GM18507 (cell line): ENCODE data around the gene BCORL1.

Source experiments
- DNase-seq: peaks from one replicate; pipeline ENCODE4 v3.0.0; 2011; ENCODE audit warnings: low read depth; ENCODE audit not compliant: insufficient read length; ENCODE audit errors: extremely low spot score
- FAIRE-seq: peaks from 2 replicates; lab custom pipeline; 2011; peaks lifted over from hg19 to GRCh38; lab: Jason Lieb, UNC

BCORL1 gene

DNA sequence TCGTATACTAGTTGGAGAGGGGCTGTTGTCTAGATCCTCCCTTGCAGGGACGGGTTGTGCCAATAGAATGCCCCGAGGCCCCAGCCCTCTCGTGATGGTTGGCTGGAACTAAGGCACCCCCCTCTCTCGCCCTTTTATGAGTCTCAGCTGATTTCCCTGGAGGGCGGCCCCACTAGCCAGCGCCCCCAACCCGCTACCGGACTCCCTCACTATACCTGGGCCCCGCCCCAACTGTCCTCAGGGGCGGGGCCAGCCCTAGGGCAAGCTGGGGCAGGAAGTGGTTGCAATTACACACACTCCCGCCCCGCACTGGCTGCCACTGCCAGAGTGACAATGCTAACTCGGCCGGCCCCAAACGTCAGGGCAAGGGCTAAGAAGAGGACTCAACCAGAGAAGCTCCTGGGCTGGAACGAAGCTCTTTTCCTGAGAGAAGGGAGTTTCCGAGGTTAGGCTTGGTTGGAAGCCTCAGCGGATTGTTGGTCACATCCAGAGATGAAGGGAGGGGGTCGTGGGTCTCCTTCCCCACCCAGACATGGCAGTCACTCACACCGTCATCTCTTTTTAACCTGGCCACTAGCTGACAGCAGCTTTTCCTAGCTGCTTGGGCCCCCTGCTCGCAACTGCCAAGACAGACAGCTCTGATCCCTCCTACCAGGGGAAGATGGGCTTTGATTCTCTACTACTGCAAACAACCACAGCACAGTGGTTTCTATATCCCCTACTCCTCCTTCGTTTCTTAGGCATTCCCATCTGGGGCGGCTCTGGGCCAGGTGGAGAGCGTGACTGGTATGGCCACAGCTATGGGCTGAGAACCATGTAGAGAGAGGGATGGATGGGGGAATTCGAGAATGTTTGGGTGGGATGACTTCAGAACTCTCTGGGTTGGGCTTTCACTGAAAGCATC is 21.0 kb upstream of the BCORL1 start:
- DNase-seq (peak; percentile 64), FAIRE-seq (peak; percentile 96)

- DNase-seq (no peak), FAIRE-seq (no peak)
Measured at GRCh38 chrX:129963729-129964128, 18.7 kb upstream of the BCORL1 start.

DNA sequence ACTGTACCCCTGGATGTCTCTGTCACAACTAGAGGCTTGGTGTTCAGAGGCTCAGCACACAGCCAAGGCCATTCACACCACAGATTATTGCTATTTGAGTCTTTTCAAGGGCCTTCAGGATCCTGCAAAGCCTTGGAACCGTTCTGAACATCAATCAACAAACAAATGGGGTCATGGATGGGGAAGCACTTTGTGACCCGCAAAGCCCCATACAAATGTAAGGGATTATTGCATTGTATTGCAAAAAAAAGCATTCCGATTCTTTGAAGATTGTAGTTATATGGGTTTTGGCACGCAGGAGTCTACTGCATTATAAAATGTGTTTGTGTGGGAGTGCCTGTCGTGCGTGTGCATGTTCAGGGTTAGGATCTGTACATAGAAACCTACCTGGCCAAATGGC is 17.3 kb upstream of the BCORL1 start:
- no peak for DNase-seq
- no peak for FAIRE-seq

DNA sequence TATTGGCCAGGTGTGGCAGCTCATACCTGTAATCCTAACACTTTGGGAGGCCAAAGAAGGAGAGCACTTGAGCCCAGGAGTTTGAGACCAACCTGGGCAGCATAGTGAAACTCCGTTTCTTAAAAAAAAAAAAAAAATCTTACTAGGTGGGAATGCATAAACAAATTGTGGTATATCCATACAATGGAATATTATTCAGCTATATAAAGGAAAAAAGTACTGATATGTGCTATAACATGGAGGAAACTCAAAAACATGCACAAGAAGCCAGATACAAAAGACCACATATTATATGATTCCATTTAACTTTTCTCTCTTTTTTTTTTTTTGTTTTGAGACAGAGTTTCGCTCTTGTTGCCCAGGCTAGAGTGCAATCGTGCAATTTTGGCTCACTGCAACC is 13.5 kb upstream of the BCORL1 start:
- no peak for DNase-seq
- FAIRE-seq = no peak

DNA sequence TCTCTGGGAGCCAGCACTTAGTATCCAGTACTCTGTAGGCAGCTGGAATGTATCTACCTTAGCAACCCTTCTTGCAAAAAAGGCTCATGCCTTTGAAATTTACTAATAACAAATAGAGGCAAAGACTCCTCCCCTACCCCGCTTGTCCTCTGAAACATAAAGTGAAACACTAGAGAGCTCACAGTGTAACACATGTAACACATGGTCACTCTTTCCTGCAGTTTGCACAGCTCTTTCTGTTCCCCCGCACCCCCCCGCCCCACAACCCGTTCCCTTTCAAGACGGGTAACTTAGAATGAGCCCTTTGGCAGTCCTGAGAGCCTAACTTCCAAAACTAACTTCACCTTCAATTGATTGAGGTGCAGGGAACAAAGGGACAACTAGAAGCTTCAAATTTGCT is 6.0 kb upstream of the BCORL1 start:
- no peak for DNase-seq
- no peak for FAIRE-seq

GRCh38 chrX:129979207-129979920 is 3.1 kb upstream of the BCORL1 start:
- DNase-seq (no peak), FAIRE-seq (no peak)

DNA sequence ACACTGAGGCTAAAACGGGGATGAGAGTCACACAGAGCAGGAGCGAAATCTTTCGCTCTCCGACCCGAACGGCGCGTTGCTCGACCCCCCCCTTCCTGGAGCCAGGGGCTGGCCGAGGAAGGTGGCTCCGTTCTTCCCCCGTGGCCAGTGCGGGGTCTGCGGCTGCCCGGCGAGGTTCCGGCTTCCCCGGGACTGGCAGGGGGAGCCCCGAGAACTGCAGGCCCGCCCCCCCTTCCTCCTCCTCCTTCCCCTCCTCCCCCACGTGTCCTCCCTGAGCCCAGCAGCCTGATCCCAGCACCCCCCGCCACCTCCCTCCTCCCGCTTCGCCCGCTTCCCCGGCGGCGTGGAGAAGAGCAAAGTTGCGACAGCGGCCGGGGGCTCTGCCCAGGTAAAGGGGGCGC is 2.4 kb upstream of the BCORL1 start:
- no peak for DNase-seq
- FAIRE-seq = no peak

GRCh38 chrX:129980540-129981199 is 1.8 kb upstream of the BCORL1 start:
- no peak for FAIRE-seq

GRCh38 chrX:129981200-129981553 is 1.3 kb upstream of the BCORL1 start:
- no peak for FAIRE-seq
- DNase-seq = no peak

More at GRCh38 chrX:129980540-129981199, 1.8 kb upstream of the BCORL1 start:
- DNase-seq = no peak

DNA sequence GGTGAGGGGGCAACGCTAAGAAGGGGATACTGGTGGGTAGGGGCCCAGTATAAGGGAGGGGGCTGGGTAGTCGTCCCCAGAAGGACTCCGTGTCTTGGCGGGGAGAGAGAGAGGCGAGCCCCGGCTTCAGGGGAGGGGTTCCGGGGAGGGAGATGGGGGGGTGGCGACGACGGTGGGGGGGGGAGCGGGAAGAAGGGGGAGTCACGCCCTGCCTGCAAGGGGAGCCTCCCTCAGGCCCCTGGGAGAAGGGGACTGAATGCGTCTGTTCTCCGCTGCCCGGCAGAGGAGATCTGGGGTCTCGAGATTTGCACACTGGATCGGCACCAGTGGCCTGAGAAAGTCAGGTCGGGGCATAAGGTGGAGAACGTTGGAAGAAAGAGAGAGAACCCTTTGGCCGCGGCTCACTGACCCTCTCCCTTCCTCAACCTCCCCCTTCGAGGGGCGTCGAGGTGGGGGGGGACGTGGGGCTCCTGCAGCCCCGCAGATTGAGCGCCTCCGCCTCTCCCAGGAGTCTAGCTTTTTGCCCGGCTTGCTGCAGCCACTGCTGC is 609 bp upstream of the BCORL1 start:
- no peak for FAIRE-seq
- no peak for DNase-seq

GRCh38 chrX:129983575-129984110 is 1.2 kb downstream of the BCORL1 start:
- DNase-seq (no peak), FAIRE-seq (no peak)

DNA sequence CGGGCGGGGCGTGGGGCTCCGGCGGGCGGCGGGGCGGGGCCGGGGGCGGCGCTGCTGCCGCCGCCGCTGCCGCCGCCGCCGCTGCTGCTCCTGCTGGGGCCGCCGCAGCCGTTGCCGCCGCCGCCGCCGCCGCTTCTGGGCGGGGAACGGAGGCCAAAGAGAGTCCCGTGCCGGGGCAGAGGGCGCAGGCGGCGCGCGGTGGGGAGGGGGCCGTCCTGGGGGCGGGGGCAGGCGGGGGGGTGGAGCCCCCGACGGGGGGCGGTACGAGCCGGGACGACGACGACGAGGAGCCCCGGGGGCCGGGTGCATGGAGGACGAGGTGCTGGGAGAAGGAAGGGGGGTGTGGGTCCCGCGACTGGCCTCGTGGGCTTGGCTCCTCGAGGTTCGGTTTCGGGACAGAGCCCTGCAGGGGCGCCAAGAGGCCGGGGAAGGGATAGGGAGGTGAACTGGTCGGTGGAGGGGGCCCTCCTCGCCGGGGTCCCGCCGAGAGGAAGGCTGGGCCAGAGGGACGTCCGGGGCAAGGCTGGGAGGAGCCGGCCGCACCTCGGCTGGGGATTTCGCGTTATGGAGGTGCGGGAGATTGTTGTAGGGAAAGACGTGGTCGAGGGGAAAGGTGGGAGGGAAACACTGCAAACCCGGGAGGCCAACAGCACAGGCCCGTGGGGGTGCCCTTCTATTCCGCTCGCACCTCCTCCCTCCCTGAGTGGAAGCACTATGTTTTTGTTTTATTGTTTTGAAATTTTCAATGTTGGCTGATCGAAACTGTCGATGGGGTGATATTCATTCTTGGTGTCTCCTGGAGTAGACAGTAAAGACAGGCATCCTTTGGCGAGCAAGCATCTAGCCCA is 1.9 kb downstream of the BCORL1 start:
- no peak for FAIRE-seq
- no peak for DNase-seq

- DNase-seq = no peak
- FAIRE-seq = no peak
Measured at GRCh38 chrX:129987871-129988270, 5.4 kb downstream of the BCORL1 start.

DNA sequence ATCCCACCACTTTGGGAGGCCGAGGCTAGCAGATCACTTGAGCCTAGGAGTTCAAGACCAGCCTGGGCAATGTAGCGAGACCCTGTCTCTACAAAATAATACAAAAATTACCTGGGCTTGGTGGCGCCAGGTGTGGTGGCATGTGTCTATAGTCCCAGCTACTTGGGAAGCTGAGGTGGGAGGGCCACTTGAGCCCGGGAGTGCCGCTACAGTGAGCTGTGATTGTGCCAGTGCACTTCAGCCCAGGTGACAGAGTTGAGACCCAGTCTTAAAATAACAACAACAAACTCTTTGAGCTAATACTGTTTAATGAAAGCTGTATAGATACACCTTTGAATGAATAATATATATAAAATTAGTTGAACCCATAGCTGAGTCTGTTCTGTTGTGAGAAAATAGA is 9.7 kb downstream of the BCORL1 start:
- DNase-seq (no peak), FAIRE-seq (no peak)

DNA sequence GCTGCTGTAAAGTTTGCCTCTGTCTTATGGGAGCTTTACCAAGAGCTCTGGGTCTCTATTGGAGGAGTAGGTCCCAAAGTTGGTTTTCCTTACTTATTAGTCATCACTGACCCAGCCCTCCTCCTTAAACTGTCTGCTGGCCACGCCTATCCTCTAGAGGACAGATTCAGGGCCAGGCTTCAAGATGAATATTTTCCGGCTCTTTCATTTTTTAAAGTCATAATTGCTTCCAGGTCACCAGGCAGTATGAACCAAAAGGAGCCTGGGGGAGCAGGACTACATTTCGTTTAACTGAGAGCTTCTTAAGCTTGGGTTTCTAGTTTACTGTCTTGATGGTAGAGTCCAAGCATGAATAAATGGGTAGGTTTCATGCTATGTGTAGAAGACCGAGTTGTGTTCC is 13.7 kb downstream of the BCORL1 start:
- FAIRE-seq (no peak), DNase-seq (no peak)

- DNase-seq (no peak), FAIRE-seq (no peak)
Measured at GRCh38 chrX:129997086-129997485, 14.7 kb downstream of the BCORL1 start.

- no peak for FAIRE-seq
- DNase-seq = no peak
Measured at GRCh38 chrX:129998021-129998420, 15.6 kb downstream of the BCORL1 start.

- no peak for DNase-seq
- FAIRE-seq = no peak
Measured at GRCh38 chrX:130001893-130002292, 19.5 kb downstream of the BCORL1 start.

DNA sequence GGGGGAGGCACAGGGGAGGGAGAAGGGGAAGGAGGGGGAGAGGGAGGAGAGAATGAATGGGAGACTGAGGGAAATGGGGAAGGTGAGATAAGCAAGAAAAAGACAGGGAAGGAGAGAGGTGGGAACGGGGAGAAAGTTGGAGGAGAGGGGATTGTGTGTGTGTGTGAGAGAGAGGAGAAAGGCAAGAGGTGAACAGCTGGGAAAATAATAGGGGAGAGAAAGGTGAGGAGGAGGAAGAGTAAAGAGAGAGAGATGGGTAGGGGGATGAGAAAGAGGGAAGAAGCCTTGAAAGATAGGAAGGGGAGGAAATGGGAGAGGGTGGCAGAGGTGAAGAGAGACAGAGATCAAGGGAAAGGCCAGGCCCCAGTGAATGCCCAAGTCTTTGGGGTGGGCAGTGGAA is 20.1 kb downstream of the BCORL1 start:
- FAIRE-seq (no peak), DNase-seq (no peak)
